ENCODE results near the gene LARP1.
A peak's percentile ranks its signal among the peaks of the same experiment; 100 is the strongest.
"Not testable (repeated sequence)": the region's sequence is repeated elsewhere in the genome, so short reads cannot be mapped to it uniquely, and the experiment has no call there.

Gene LARP1

GRCh38 chr5:154794525-154795234 lies 39.5 kb downstream of the LARP1 start:
- no peak for DNase-seq

GRCh38 chr5:154795235-154795596 lies 40.0 kb downstream of the LARP1 start:
- DNase-seq, result no peak

- DNase-seq, result no peak
Measured at GRCh38 chr5:154797762-154798161, 42.6 kb downstream of the LARP1 start.

GRCh38 chr5:154800582-154800981 lies 45.4 kb downstream of the LARP1 start:
- DNase-seq, result no peak

GRCh38 chr5:154801083-154801482 lies 45.9 kb downstream of the LARP1 start:
- DNase-seq, result no peak

DNA sequence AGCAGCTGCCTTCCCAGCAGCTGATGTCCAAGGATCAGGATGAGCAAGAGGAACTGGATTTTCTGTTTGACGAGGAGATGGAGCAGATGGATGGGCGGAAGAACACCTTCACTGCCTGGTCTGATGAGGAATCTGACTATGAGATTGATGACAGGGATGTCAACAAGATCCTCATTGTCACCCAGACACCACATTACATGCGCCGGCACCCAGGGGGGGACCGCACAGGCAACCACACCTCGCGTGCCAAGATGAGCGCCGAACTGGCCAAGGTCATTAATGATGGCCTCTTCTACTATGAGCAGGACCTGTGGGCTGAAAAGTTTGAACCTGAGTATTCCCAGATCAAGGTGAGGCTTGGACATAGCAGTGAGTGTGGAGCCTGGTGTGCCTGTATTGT lies 46.9 kb downstream of the LARP1 start:
- DNase-seq, result no peak

DNA sequence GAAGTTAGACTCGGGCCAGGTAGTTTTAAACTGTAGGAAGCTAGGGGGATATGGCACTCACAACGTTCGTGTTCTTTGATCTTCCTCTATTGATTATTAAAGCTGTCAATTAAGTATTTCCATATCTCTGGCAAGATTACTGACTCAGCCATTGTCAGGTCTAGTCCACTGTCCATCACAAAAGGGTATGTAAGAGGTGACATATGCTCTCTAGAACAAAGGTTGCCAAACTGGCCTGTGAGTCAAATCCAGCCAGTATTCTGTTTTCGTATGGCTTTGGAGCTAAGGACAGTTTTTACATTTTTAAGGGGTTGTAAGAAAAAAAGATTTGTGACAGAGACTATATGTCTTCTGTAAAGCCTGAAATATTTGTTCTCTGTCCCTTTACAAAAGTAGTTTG lies 51.0 kb downstream of the LARP1 start:
- DNase-seq, result no peak

DNA sequence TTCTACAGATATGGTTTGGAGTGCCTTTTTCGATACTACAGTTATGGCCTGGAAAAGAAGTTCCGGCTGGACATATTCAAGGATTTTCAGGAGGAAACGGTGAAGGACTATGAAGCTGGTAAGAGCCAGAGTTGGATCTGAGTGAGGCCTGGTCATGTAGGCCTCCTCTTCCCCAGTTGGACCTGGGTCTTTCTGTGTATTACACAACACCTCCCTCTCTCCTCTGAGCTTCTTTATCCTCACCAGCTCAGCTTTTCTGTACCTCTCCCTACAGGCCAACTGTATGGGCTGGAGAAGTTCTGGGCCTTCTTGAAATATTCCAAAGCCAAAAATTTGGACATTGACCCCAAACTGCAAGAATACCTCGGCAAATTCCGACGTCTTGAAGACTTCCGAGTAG lies 56.1 kb downstream of the LARP1 start:
- no peak for DNase-seq

DNA sequence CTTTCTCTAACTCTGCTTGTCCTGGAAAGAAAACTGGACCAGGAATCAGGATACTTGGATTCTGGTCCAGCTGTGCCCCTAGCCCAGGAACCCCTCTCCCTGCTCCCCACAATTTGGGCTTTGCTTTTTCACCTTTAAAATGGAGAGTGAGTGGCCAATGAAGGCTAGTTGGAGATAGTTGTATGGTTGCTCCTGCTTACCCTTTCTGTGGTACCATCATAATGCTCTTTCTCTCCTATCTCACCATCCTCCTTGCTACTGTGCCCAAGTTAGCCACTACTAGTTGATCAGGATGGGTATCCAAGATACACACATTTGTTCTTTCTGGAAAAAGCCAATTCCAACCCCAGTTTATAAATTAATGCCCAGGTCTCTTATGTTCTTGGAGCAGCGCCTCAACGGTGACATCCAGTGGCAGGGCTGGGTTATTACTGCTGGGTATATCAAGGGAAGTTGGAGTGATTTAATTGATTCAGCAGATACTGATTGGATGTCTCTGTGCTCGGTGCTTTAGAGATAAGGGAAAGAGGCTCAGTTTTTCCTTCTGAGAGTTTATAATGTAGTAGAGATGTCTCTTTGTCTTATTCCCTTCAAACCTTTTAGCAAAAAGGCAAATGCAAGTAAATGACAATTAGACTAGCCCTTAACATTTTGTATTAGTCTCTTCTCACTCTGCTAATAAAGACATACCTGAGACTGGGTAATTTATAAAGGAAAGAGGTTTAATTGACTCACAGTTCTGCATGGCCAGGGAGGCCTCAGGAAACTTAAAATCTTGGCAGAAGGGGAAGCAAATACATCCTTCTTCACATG lies 56.7 kb downstream of the LARP1 start:
- peak; percentile 58 for DNase-seq

DNA sequence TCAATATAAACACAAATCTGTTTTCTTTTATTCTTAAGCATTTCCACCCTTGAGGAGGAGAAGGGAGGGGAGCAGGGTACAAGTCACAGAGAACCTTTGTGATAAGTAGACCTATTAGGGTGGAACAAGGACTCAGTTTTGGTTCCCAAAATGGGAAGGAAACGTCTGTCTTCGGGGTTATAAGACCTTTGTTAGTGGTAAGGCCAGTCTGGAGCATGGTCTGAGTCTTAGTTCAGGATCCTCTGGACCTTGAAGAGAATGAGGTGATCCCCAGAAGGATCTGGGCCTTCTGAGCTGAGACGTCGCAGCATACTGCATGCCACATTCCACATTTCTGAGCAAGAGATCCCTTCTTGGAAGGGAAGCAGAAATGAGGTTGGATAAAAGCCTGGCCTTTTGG lies 58.0 kb downstream of the LARP1 start:
- no peak for DNase-seq

DNA sequence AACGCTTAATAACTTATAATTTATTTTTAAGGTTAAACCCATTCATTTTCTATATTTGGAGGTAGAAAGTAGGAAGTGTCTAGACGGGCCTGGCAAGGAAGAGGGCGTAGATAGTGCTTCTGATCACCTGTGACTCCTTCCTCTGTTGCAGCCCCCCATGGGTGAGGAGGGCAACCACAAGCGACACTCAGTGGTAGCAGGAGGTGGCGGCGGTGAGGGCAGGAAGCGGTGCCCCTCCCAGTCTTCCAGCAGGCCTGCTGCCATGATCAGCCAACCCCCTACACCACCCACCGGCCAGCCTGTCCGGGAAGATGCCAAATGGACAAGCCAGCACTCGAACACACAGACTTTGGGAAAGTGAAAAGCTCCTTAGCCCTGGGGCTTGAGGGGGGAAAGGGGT lies 58.6 kb downstream of the LARP1 start:
- peak; percentile 64 for DNase-seq

- DNase-seq, result no peak
Measured at GRCh38 chr5:154815025-154815424, 59.8 kb downstream of the LARP1 start.

- DNase-seq, result no peak
Measured at GRCh38 chr5:154815684-154816247, 60.6 kb downstream of the LARP1 start.

GRCh38 chr5:154816891-154817492 lies 61.8 kb downstream of the LARP1 start:
- no peak for DNase-seq

DNA sequence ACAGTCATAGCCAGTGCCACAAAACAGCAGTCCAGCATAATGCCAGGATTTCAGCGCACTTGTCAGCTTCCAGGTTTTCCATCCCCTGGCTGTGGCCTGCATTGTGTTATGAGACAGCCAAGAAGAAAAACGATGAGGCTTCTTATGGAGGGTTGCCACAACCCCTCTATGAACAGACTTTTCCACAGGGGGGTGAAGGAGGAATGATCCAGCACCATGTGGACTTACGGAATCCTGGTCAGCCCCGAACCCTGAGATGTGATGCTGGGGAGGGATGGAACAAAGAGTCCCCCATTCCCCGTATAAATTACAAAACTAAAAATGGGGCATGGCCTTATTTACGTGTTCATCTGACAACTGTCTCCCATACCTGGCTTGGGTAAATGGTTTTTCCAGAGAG lies 62.6 kb downstream of the LARP1 start:
- DNase-seq, result no peak

DNA sequence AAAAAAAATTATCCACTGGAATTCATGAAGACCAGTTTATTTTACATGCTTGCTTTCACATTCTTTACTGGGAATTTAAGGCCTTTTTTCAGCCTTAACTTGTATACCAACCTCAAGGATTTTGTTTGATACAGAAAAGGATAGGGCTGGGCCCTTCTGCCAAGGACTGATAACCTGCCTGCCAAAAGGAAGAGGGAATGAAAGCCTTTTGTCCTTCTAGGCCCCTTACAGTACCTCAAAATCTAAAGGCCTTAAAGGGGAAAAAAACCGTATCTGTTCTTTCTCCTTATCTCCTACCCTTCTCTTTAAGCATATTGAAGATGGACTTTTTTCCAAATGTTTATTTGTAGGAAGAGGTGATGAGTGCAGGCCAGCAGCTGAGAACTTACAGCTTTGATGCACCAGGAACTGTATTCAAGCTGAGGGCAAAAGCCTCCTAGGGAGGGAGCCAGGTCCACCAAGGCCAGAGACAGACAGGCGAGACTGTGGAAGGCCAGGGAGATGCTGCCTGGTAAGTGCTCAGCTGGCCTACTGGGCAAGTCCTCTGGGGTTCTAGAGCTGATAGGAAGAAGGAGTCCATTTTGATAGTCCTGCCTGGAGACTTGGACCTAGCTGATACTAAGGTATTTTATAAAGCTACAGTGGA lies 63.4 kb downstream of the LARP1 start:
- DNase-seq, result no peak

- DNase-seq, result no peak
Measured at GRCh38 chr5:154819546-154819945, 64.4 kb downstream of the LARP1 start.

- DNase-seq, result no peak
Measured at GRCh38 chr5:154820383-154820782, 65.2 kb downstream of the LARP1 start.

GRCh38 chr5:154822896-154823295 lies 67.7 kb downstream of the LARP1 start:
- DNase-seq, result not testable (repeated sequence)

DNA sequence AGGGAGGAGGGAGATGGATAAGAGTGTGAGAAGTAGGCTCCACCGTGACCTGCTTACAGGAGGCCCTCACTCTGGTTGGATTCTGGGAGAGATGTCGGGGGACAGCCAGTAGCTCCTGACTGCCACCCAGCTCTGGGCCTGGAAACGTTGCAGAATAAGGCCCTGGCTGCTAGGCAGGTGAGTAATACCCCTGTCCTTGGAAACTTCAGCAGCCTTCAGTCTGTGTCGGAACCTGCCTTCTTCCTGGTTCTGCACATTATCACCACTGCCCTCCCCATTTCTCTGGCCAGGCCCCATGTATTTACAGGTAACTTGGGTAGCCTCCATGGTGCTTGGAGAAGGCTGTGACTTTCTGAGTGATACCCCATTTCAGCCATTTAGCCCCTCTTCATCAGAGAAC lies 68.4 kb downstream of the LARP1 start:
- no peak for DNase-seq

GRCh38 chr5:154824070-154824469 lies 68.9 kb downstream of the LARP1 start:
- no peak for DNase-seq

DNA sequence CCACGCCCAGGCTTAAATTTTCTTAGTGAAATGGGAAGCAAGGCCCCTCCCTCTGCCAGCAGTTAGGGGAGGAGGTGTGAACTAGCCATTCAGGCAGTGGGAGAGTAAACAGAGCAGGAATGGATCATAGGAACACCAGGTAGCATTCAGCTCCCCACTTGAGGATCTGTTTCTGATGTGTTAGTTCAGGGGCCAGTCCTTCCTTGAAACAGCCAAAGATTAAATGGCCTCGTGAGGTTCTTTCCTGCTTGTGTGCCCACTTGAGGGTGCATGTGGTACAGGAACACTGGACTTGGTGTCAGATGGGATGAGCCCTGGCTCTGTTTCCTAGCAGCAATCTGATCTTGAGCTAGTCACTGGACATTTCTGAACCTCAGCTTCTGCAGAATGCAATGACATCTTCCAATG lies 74.0 kb downstream of the LARP1 start:
- DNase-seq, result no peak

DNA sequence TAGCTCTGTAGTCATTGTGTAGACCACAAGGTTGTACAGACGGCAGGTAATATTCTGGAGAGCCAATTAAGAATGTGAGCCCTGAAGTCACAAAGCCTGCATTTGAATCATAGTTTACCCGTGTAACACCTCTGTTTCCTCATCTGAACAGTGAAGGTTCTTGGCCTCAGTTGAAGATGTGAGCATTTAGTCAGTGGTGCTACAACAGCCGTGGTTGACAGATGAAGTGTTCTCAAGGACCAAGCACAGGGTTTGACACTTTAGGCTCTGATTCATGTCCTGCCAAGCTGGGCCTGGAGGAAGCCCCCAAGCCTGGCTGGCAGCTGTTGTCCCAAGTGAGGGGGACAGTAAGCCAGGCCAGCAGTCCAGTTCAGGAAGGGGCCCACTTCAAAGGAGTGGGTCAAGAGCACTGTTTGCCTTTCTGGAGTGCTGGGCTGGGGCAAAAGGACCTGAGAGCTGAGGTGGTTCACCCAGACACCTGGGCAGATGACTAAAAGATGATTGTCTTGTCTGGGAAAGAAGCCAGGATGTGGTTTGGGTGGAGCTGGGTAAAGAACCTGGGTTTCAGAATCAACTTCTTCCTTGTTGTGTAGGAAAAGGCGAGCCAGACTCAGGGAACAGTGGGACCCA lies 74.5 kb downstream of the LARP1 start:
- DNase-seq, result no peak
